Activated CD8-positive, alpha-beta T cell treated with anti-CD3 and anti-CD28 coated beads, Interleukin-2, amount 10 ng/mL, durations not matched to agents 7 days and 5 days (primary cell): ENCODE measurements around the gene OLFM3. TPM values are rescaled to one million over a fixed set of nuclear protein-coding genes. Genes with fewer than 3 reads are reported as not detected.

Experiments used
- ATAC-seq: fragments of 150-1000 bp; cut with Tn5 transposase; one replicate; pipeline ENCODE4 v1.10.0; 2021; ENCODE audit warnings: moderate library complexity
- CTCF ChIA-PET: fragments of 350-600 bp; sonication (Branson Sonifier 250); formaldehyde crosslinking; loops from one replicate; lab custom pipeline; 2021; ENCODE audit warnings: antibody characterized with exemption; lab: Charles Lee
- POLR2A ChIA-PET: fragments of 350-600 bp; sonication (Branson Sonifier 250); formaldehyde crosslinking; loops from one replicate; lab custom pipeline; 2021; ENCODE audit warnings: antibody characterized with exemption; lab: Charles Lee
- DNase-seq: peaks from one replicate; pipeline ENCODE4 v3.0.0-alpha.2; 2020
- H3K27ac Mint-ChIP-seq: one replicate; pipeline ENCODE4 v1.8.0; 2021; ENCODE audit warnings: mild to moderate bottlenecking, mixed read lengths
- H3K27me3 Mint-ChIP-seq: one replicate; pipeline ENCODE4 v1.8.0; 2021; ENCODE audit warnings: low read depth, mixed read lengths
- H3K36me3 Mint-ChIP-seq: one replicate; pipeline ENCODE4 v1.8.0; 2021; ENCODE audit warnings: low read depth, mixed read lengths
- H3K4me1 Mint-ChIP-seq: one replicate; pipeline ENCODE4 v1.8.0; 2021; ENCODE audit warnings: low read depth, mixed read lengths
- H3K4me3 Mint-ChIP-seq: one replicate; pipeline ENCODE4 v1.8.0; 2021; ENCODE audit warnings: mild to moderate bottlenecking, mixed read lengths
- H3K9me3 Mint-ChIP-seq: one replicate; pipeline ENCODE4 v1.8.0; 2022; ENCODE audit warnings: mixed read lengths; ENCODE audit not compliant: insufficient read depth
- total RNA-seq, 2 experiments: library from RNA; stranded (reverse); gene quantifications; one replicate each; pipeline ENCODE4 v1.2.3, GENCODE V29; 2021

The OLFM3 gene
- total RNA-seq, 2 experiments from 2014 or later, result not detected

GRCh38 chr1:101942516-101943193 lies 54.1 kb downstream of the OLFM3 start:
- H3K9me3 Mint-ChIP-seq, result no peaks in the 10 kb centered on the region
- no peak overlapping the region for H3K27ac Mint-ChIP-seq
- no peaks in the 10 kb centered on the region for H3K27me3 Mint-ChIP-seq
- ChIA-PET POLR2A (no interaction called here), CTCF (no interaction called here)
- no peak overlapping the region for H3K4me3 Mint-ChIP-seq
- no peaks in the 10 kb centered on the region for H3K4me1 Mint-ChIP-seq
- no peak for ATAC-seq
- no peaks in the 10 kb centered on the region for H3K36me3 Mint-ChIP-seq
- DNase-seq, result no peak

GRCh38 chr1:101938681-101939080 lies 58.0 kb downstream of the OLFM3 start:
- H3K36me3 Mint-ChIP-seq, result no peaks in the 10 kb centered on the region
- H3K27ac Mint-ChIP-seq, result no peak overlapping the region
- no peaks in the 10 kb centered on the region for H3K27me3 Mint-ChIP-seq
- DNase-seq, result no peak
- no peaks in the 10 kb centered on the region for H3K9me3 Mint-ChIP-seq
- H3K4me3 Mint-ChIP-seq, result no peak overlapping the region
- no peaks in the 10 kb centered on the region for H3K4me1 Mint-ChIP-seq
- ChIA-PET CTCF (no interaction called here), POLR2A (no interaction called here)
- no peak for ATAC-seq

GRCh38 chr1:101929343-101929742 lies 67.4 kb downstream of the OLFM3 start:
- ChIA-PET CTCF (no interaction called here), POLR2A (no interaction called here)
- Mint-ChIP-seq H3K27me3 (no peaks in the 10 kb centered on the region), H3K4me3 (no peak overlapping the region), H3K9me3 (no peaks in the 10 kb centered on the region), H3K36me3 (no peaks in the 10 kb centered on the region), H3K4me1 (no peaks in the 10 kb centered on the region), H3K27ac (no peak overlapping the region)
- ATAC-seq (no peak), DNase-seq (no peak)

GRCh38 chr1:101928829-101929228 lies 67.9 kb downstream of the OLFM3 start:
- Mint-ChIP-seq H3K9me3 (no peaks in the 10 kb centered on the region), H3K27ac (no peak overlapping the region), H3K27me3 (no peaks in the 10 kb centered on the region), H3K4me1 (no peaks in the 10 kb centered on the region), H3K36me3 (no peaks in the 10 kb centered on the region), H3K4me3 (no peak overlapping the region)
- POLR2A ChIA-PET, result no interaction called here
- ATAC-seq, result no peak
- no peak for DNase-seq
- CTCF ChIA-PET, result no interaction called here

- ChIA-PET CTCF (no interaction called here), POLR2A (no interaction called here)
- no peak for ATAC-seq
- no peaks in the 10 kb centered on the region for H3K9me3 Mint-ChIP-seq
- H3K36me3 Mint-ChIP-seq, result no peaks in the 10 kb centered on the region
- no peaks in the 10 kb centered on the region for H3K27me3 Mint-ChIP-seq
- no peaks in the 10 kb centered on the region for H3K4me1 Mint-ChIP-seq
- H3K27ac Mint-ChIP-seq, result no peak overlapping the region
- H3K4me3 Mint-ChIP-seq, result no peak overlapping the region
- no peak for DNase-seq
These were observed 72.0 kb downstream of the OLFM3 start for GRCh38 chr1:101924700-101925099.

- no peak overlapping the region for H3K4me3 Mint-ChIP-seq
- no peaks in the 10 kb centered on the region for H3K4me1 Mint-ChIP-seq
- DNase-seq (no peak), ATAC-seq (no peak)
- H3K9me3 Mint-ChIP-seq, result no peaks in the 10 kb centered on the region
- ChIA-PET POLR2A (no interaction called here), CTCF (no interaction called here)
- H3K27ac Mint-ChIP-seq, result no peak overlapping the region
- no peaks in the 10 kb centered on the region for H3K27me3 Mint-ChIP-seq
- no peaks in the 10 kb centered on the region for H3K36me3 Mint-ChIP-seq
These were observed 76.1 kb downstream of the OLFM3 start for GRCh38 chr1:101920577-101920976.

GRCh38 chr1:101918277-101918676 lies 78.4 kb downstream of the OLFM3 start:
- POLR2A ChIA-PET, result no interaction called here
- H3K27ac Mint-ChIP-seq, result no peak overlapping the region
- DNase-seq, result no peak
- no peaks in the 10 kb centered on the region for H3K27me3 Mint-ChIP-seq
- H3K4me1 Mint-ChIP-seq, result no peaks in the 10 kb centered on the region
- H3K36me3 Mint-ChIP-seq, result no peaks in the 10 kb centered on the region
- no peak overlapping the region for H3K4me3 Mint-ChIP-seq
- H3K9me3 Mint-ChIP-seq, result no peaks in the 10 kb centered on the region
- CTCF ChIA-PET, result no interaction called here
- no peak for ATAC-seq

- no peak overlapping the region for H3K27ac Mint-ChIP-seq
- CTCF ChIA-PET, result interaction anchor here (0.6 kb wide), 1 partner anchor 97 kb away, joined by 7 read pairs; no protein-coding TSS in a partner anchor
- H3K9me3 Mint-ChIP-seq, result peaks cover 4% of the 10 kb centered on the region
- POLR2A ChIA-PET, result no interaction called here
- ATAC-seq (no peak), DNase-seq (no peak)
- H3K27me3 Mint-ChIP-seq, result no peaks in the 10 kb centered on the region
- H3K4me3 Mint-ChIP-seq, result no peak overlapping the region
- H3K36me3 Mint-ChIP-seq, result no peaks in the 10 kb centered on the region
- H3K4me1 Mint-ChIP-seq, result no peaks in the 10 kb centered on the region
These were observed 81.1 kb downstream of the OLFM3 start for GRCh38 chr1:101915597-101915996.

GRCh38 chr1:101914473-101915242 lies 82.1 kb downstream of the OLFM3 start:
- Mint-ChIP-seq H3K4me1 (no peaks in the 10 kb centered on the region), H3K9me3 (peaks cover 5% of the 10 kb centered on the region), H3K27ac (no peak overlapping the region), H3K4me3 (no peak overlapping the region), H3K36me3 (no peaks in the 10 kb centered on the region), H3K27me3 (no peaks in the 10 kb centered on the region)
- DNase-seq, result no peak
- POLR2A ChIA-PET, result no interaction called here
- ATAC-seq, result no peak
- CTCF ChIA-PET, result no interaction called here

- ChIA-PET POLR2A (no interaction called here), CTCF (no interaction called here)
- Mint-ChIP-seq H3K27me3 (no peaks in the 10 kb centered on the region), H3K27ac (no peak overlapping the region), H3K9me3 (peaks cover 5% of the 10 kb centered on the region), H3K36me3 (no peaks in the 10 kb centered on the region), H3K4me1 (no peaks in the 10 kb centered on the region), H3K4me3 (no peak overlapping the region)
- ATAC-seq (no peak), DNase-seq (no peak)
These were observed 84.8 kb downstream of the OLFM3 start for GRCh38 chr1:101911894-101912293.

- Mint-ChIP-seq H3K9me3 (peaks cover 5% of the 10 kb centered on the region), H3K4me1 (no peaks in the 10 kb centered on the region), H3K27me3 (no peaks in the 10 kb centered on the region), H3K36me3 (no peaks in the 10 kb centered on the region), H3K27ac (no peak overlapping the region), H3K4me3 (no peak overlapping the region)
- ChIA-PET CTCF (no interaction called here), POLR2A (no interaction called here)
- ATAC-seq (no peak), DNase-seq (no peak)
These were observed 87.7 kb downstream of the OLFM3 start for GRCh38 chr1:101908980-101909379.

GRCh38 chr1:101907264-101907663 lies 89.5 kb downstream of the OLFM3 start:
- Mint-ChIP-seq H3K4me3 (no peak overlapping the region), H3K36me3 (no peaks in the 10 kb centered on the region), H3K9me3 (peaks cover 5% of the 10 kb centered on the region), H3K27ac (no peak overlapping the region), H3K27me3 (no peaks in the 10 kb centered on the region), H3K4me1 (no peaks in the 10 kb centered on the region)
- no peak for DNase-seq
- ChIA-PET POLR2A (no interaction called here), CTCF (no interaction called here)
- ATAC-seq, result no peak
